ENCODE data around the gene NR4A1.
A peak's percentile ranks its signal among the peaks of the same experiment; 100 is the strongest.

Gene NR4A1

DNA sequence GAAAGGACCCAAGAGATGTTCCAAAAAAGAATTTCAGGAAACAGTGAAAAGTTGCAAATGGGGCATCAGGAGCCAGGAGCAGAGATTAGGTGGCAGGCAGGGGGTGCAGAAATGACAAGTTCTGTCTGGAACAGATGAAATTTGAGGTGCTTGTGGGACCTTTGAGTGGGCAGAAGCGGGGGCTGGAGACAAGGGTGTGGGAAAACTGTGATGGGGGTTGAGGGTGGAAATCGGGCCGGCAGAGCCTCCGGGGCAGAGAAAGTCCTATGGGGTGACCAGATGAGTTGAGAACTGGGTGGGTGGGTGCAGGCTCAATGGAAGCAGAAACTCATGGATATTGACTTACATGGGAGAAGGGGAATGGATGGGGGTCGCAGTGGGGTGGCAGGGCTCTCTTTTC lies 1.6 kb upstream of the NR4A1 start:
- Histone ChIP-seq H3K4me3 (ENCODE audit: severe bottlenecking) (no peak overlapping the region), H3K27me3 (ENCODE audit: insufficient read depth, poor library complexity, severe bottlenecking) (no peaks in the 10 kb centered on the region), H3K36me3 (ENCODE audit: low read depth) (no peaks in the 10 kb centered on the region), H3K27ac (ENCODE audit: poor library complexity, severe bottlenecking) (no peak overlapping the region), H3K9me3 (ENCODE audit: severe bottlenecking) (no peaks in the 10 kb centered on the region), H3K4me1 (ENCODE audit: insufficient read depth, poor library complexity, severe bottlenecking) (peaks cover 7% of the 10 kb centered on the region)
- no peak for DNase-seq (ENCODE audit: low spot score)
- ATAC-seq (ENCODE audit: low read depth): no peak
- TF ChIP-seq, protein P1, sequence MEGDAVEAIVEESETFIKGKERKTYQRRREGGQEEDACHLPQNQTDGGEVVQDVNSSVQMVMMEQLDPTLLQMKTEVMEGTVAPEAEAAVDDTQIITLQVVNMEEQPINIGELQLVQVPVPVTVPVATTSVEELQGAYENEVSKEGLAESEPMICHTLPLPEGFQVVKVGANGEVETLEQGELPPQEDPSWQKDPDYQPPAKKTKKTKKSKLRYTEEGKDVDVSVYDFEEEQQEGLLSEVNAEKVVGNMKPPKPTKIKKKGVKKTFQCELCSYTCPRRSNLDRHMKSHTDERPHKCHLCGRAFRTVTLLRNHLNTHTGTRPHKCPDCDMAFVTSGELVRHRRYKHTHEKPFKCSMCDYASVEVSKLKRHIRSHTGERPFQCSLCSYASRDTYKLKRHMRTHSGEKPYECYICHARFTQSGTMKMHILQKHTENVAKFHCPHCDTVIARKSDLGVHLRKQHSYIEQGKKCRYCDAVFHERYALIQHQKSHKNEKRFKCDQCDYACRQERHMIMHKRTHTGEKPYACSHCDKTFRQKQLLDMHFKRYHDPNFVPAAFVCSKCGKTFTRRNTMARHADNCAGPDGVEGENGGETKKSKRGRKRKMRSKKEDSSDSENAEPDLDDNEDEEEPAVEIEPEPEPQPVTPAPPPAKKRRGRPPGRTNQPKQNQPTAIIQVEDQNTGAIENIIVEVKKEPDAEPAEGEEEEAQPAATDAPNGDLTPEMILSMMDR (IDR thresholded peaks at IDR 0.05; ENCODE audit: poor library complexity, severe bottlenecking): no peak

DNA sequence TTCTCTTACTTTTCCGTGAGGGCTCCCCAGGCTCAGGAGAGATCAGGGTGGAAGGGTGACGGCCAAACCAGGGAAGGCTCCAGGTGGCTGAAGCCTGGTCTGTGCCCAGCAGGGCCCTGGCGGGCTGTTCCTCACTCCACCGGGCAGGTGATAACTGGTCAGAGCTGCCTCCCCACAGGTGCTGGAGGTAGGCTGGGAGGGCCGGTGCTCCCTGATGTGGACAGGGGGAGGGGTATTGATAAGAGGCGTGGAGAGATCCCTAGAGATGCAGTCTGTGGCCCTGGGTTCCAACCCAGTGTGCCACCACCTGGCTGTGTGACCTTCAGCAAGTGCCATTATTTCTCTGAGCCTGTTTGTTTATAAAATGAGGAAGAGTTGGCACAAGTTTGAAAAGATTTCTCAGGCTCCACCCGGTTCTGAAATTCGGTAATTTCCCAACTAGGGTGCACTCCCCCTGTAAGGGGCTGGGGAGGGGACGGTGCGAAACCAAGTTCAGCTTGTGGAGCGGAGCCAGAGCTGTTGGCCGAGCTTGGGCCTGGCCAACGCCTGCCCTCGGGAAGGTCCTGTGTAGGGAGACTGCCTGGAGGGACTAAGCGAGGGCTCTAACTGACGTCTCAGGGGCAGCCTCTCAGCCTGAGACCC lies 1.0 kb upstream of the NR4A1 start:
- Histone ChIP-seq H3K4me3 (ENCODE audit: severe bottlenecking) (peak overlapping the region; percentile 64), H3K27me3 (ENCODE audit: insufficient read depth, poor library complexity, severe bottlenecking) (no peaks in the 10 kb centered on the region), H3K36me3 (ENCODE audit: low read depth) (no peaks in the 10 kb centered on the region), H3K4me1 (ENCODE audit: insufficient read depth, poor library complexity, severe bottlenecking) (peaks cover 7% of the 10 kb centered on the region), H3K27ac (ENCODE audit: poor library complexity, severe bottlenecking) (peak overlapping the region; percentile 45), H3K9me3 (ENCODE audit: severe bottlenecking) (no peaks in the 10 kb centered on the region)
- ATAC-seq (ENCODE audit: low read depth) (no peak), DNase-seq (ENCODE audit: low spot score) (no peak)
- TF ChIP-seq, protein P1 (IDR thresholded peaks at IDR 0.05; ENCODE audit: poor library complexity, severe bottlenecking): no peak

DNA sequence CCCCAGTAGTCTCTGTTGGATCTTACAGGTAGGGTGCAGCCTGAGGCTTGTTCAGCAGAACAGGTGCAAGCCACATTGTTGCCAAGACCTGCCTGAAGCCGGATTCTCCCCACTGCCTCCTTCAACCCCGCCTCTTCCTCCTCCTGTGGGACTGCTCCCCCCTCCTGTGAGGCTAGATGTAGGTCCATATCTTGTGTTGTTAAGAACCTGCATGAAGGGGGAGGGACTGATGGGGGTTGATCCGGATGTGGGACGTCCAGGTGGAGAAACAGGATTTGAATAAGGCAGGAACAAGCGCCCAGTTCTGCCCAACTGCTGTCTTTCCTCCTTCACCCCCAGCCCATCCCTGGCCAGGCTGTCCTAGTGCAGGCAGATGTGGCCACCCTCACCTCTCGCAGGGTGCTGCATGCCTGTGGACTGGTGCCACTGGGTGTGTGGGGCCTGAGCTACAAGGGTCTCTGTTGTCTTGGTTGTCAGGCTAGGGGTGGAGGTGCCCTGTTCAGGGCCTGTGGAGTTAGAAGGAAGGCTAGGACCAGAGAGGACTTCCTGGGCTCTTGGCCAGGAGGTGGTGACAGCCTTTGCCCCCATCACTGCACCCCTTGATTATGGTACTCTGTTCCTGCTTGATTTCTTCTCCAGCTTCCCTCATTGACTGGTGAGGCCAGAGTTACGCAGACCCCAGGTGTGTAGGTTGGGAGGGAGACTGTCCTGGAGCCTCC lies 1.4 kb downstream of the NR4A1 start:
- DNase-seq (ENCODE audit: low spot score): no peak
- TF ChIP-seq, protein P1 (IDR thresholded peaks at IDR 0.05; ENCODE audit: poor library complexity, severe bottlenecking): no peak
- H3K4me1 ChIP-seq (ENCODE audit: insufficient read depth, poor library complexity, severe bottlenecking): peaks cover 7% of the 10 kb centered on the region
- H3K4me3 ChIP-seq (ENCODE audit: severe bottlenecking): no peak overlapping the region
- ATAC-seq (ENCODE audit: low read depth): peak; percentile 1; the same call in 1 of the 3 replicates
- no peaks in the 10 kb centered on the region for H3K36me3 ChIP-seq (ENCODE audit: low read depth)
- H3K27me3 ChIP-seq (ENCODE audit: insufficient read depth, poor library complexity, severe bottlenecking): no peaks in the 10 kb centered on the region
- peak overlapping the region; percentile 45 for H3K27ac ChIP-seq (ENCODE audit: poor library complexity, severe bottlenecking)
- no peaks in the 10 kb centered on the region for H3K9me3 ChIP-seq (ENCODE audit: severe bottlenecking)

DNA sequence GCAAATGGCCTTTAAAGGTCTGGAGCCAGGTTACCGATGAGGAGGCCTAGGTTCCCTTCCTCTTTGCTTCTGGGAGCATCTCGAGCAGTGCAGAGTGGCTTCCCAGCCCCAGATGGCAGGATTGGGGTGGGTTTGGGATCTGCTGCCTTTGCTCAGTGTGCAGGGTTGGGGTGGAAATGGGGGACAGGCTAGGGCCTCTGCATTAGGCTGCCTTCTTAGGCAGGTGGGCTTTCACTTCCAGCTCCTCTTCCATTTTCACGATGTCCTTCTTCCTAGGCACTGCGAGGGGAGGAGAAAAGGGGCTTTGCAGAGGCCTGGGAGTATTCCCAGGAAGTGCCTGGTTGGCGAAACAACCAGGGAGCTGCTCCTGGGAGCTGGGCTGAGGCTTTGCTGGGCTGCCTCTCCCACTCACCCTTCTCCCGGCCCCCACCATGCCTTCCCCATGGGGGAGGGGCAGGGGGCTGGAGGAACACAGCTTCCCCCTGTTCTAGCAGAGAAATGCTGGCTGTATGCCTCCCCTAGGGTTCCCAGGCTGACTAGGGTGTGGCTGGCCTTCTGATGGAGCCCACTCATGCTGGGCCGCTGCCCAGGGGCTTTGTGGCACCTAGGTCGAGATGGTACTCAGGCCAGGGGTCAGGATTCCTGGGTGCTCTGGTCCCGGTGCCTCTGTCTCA lies 2.4 kb downstream of the NR4A1 start:
- H3K27ac ChIP-seq (ENCODE audit: poor library complexity, severe bottlenecking): no peak overlapping the region
- ATAC-seq (ENCODE audit: low read depth) (no peak), DNase-seq (ENCODE audit: low spot score) (no peak)

More for the DNA sequence above, 2.4 kb downstream of the NR4A1 start:
- H3K4me3 ChIP-seq (ENCODE audit: severe bottlenecking): no peak overlapping the region
- H3K9me3 ChIP-seq (ENCODE audit: severe bottlenecking): no peaks in the 10 kb centered on the region
- TF ChIP-seq, protein P1 (IDR thresholded peaks at IDR 0.05; ENCODE audit: poor library complexity, severe bottlenecking): no peak
- peaks cover 7% of the 10 kb centered on the region for H3K4me1 ChIP-seq (ENCODE audit: insufficient read depth, poor library complexity, severe bottlenecking)
- H3K36me3 ChIP-seq (ENCODE audit: low read depth): no peaks in the 10 kb centered on the region
- H3K27me3 ChIP-seq (ENCODE audit: insufficient read depth, poor library complexity, severe bottlenecking): no peaks in the 10 kb centered on the region

Measured in RWPE2 (cell line).